ENCODE data around the gene FBN1. TPM values are rescaled to one million over a fixed set of nuclear protein-coding genes. Genes with fewer than 3 reads are reported as not detected.

The FBN1 gene
- total RNA-seq, 2 donors from 2014 or later, result 5.5 to 5.9 TPM

- Mint-ChIP-seq H3K9me3 (no peaks in the 10 kb centered on the region), H3K27me3 (ENCODE audit: insufficient read depth) (no peaks in the 10 kb centered on the region), H3K36me3 (ENCODE audit: low read depth) (no peaks in the 10 kb centered on the region), H3K27ac (no peak overlapping the region), H3K4me3 (no peak overlapping the region), H3K4me1 (peaks cover 5% of the 10 kb centered on the region)
- Histone ChIP-seq H3K4me3 (ENCODE audit: low read length) (no peak overlapping the region), H3K9ac (ENCODE audit: extremely low read depth, low read length, poor library complexity, severe bottlenecking) (no peak overlapping the region), H3K27me3 (ENCODE audit: control insufficient read depth, insufficient read depth, low read length, poor library complexity, severe bottlenecking) (no peaks in the 10 kb centered on the region), H3K4me1 (ENCODE audit: control insufficient read depth, insufficient read depth, low read length) (no peaks in the 10 kb centered on the region), H3K36me3 (ENCODE audit: control insufficient read depth, insufficient read depth, low read length) (no peaks in the 10 kb centered on the region), H3K9me3 (ENCODE audit: control insufficient read depth, low read length) (no peaks in the 10 kb centered on the region), H3K27ac (ENCODE audit: low read depth, low read length) (no peak overlapping the region)
- no peak for TF ChIP-seq CTCF (conservative IDR thresholded peaks at IDR 0.05)
- no peak for DNase-seq
- WGBS, 2 experiments (ENCODE audit: insufficient coverage in 1 of 2, insufficient read length in 1 of 2), result 100% methylated on average over 1 of the region's 1 CpG
Measured at GRCh38 chr15:48456134-48456533, 189.4 kb downstream of the FBN1 start.

- Histone ChIP-seq H3K4me1 (ENCODE audit: control insufficient read depth, insufficient read depth, low read length) (no peaks in the 10 kb centered on the region), H3K9me3 (ENCODE audit: control insufficient read depth, low read length) (no peaks in the 10 kb centered on the region), H3K27me3 (ENCODE audit: control insufficient read depth, insufficient read depth, low read length, poor library complexity, severe bottlenecking) (no peaks in the 10 kb centered on the region), H3K36me3 (ENCODE audit: control insufficient read depth, insufficient read depth, low read length) (no peaks in the 10 kb centered on the region), H3K4me3 (ENCODE audit: low read length) (no peak overlapping the region), H3K9ac (ENCODE audit: extremely low read depth, low read length, poor library complexity, severe bottlenecking) (no peak overlapping the region), H3K27ac (ENCODE audit: low read depth, low read length) (no peak overlapping the region)
- no peak for TF ChIP-seq CTCF (conservative IDR thresholded peaks at IDR 0.05)
- no peaks in the 10 kb centered on the region for H3K36me3 Mint-ChIP-seq (ENCODE audit: low read depth)
- H3K4me3 Mint-ChIP-seq, result no peak overlapping the region
- DNase-seq, result no peak
- peaks cover 9% of the 10 kb centered on the region for H3K4me1 Mint-ChIP-seq
- WGBS, 2 experiments (ENCODE audit: insufficient coverage in 1 of 2, insufficient read length in 1 of 2), result 79 to 96% methylated on average over 2 to 3 of the region's 3 CpGs
- H3K9me3 Mint-ChIP-seq, result no peaks in the 10 kb centered on the region
- H3K27me3 Mint-ChIP-seq (ENCODE audit: insufficient read depth), result no peaks in the 10 kb centered on the region
- H3K27ac Mint-ChIP-seq, result no peak overlapping the region
Measured at GRCh38 chr15:48451736-48452135, 193.8 kb downstream of the FBN1 start.

- H3K4me1 Mint-ChIP-seq, result peaks cover 9% of the 10 kb centered on the region
- Histone ChIP-seq H3K4me1 (ENCODE audit: control insufficient read depth, insufficient read depth, low read length) (no peaks in the 10 kb centered on the region), H3K27ac (ENCODE audit: low read depth, low read length) (no peak overlapping the region), H3K9ac (ENCODE audit: extremely low read depth, low read length, poor library complexity, severe bottlenecking) (no peak overlapping the region), H3K36me3 (ENCODE audit: control insufficient read depth, insufficient read depth, low read length) (no peaks in the 10 kb centered on the region), H3K27me3 (ENCODE audit: control insufficient read depth, insufficient read depth, low read length, poor library complexity, severe bottlenecking) (no peaks in the 10 kb centered on the region), H3K4me3 (ENCODE audit: low read length) (no peak overlapping the region), H3K9me3 (ENCODE audit: control insufficient read depth, low read length) (no peaks in the 10 kb centered on the region)
- no peaks in the 10 kb centered on the region for H3K27me3 Mint-ChIP-seq (ENCODE audit: insufficient read depth)
- H3K27ac Mint-ChIP-seq, result no peak overlapping the region
- no peak for TF ChIP-seq CTCF (conservative IDR thresholded peaks at IDR 0.05)
- WGBS, 2 experiments (ENCODE audit: insufficient coverage in 1 of 2, insufficient read length in 1 of 2), result 74 to 88% methylated on average over 3 of the region's 3 CpGs
- no peaks in the 10 kb centered on the region for H3K36me3 Mint-ChIP-seq (ENCODE audit: low read depth)
- H3K4me3 Mint-ChIP-seq, result no peak overlapping the region
- DNase-seq, result no peak
- no peaks in the 10 kb centered on the region for H3K9me3 Mint-ChIP-seq
Measured at GRCh38 chr15:48451241-48451640, 194.3 kb downstream of the FBN1 start.
